Peyer's patch (tissue), 4 donors: ENCODE data around the gene CTNNA1. TPM values are rescaled to one million over a fixed set of nuclear protein-coding genes. Genes with fewer than 3 reads are reported as not detected.

ENCODE experiments used
- DNase-seq, 3 donors: peaks; one replicate each; pipeline ENCODE4 v3.0.0-alpha.2; 2017 to 2019
- H3K27ac ChIP-seq, 4 donors: fragments of 200-600 bp; sonication (generic); one replicate each; pipeline ENCODE4 v1.5.1; 2016 to 2019
- H3K27me3 ChIP-seq, 2 donors: fragments of 200-600 bp; sonication (generic); one replicate each; pipeline ENCODE4 v1.5.1; 2019
- H3K36me3 ChIP-seq, 3 donors: fragments of 200-600 bp; sonication (generic); one replicate each; pipeline ENCODE4 v1.5.1; 2016 to 2019
- H3K4me1 ChIP-seq, 4 donors: fragments of 200-600 bp; sonication (generic); one replicate each; pipeline ENCODE4 v1.5.1; 2016 to 2019
- H3K4me3 ChIP-seq, 4 donors: fragments of 200-600 bp; sonication (generic); 1 replicate in 3 of 4; 2 replicates in 1 of 4; pipeline ENCODE4 v1.5.1; 2016 to 2019; ENCODE audit warnings: mild to moderate bottlenecking in 1 of 4
- H3K9me3 ChIP-seq, 4 donors: fragments of 200-600 bp; sonication (generic); one replicate each; pipeline ENCODE4 v1.5.1; 2016 to 2019; ENCODE audit warnings: mild to moderate bottlenecking in 1 of 4
- CTCF ChIP-seq, 6 experiments: fragments of 450-650 bp in 4 of 6; fragments of 200-600 bp in 2 of 6; sonication (generic) in 1 of 6; IDR thresholded peaks; one replicate each; pipeline ENCODE4 v1.5.1; 2017 to 2019; ENCODE audit warnings: antibody characterized with exemption in 6 of 6, mild to moderate bottlenecking in 3 of 6, moderate library complexity in 1 of 6
- POLR2A ChIP-seq, 2 donors: fragments of 450-650 bp; IDR thresholded peaks; one replicate each; pipeline ENCODE4 v1.5.1; 2017; ENCODE audit warnings: antibody characterized with exemption in 2 of 2, mild to moderate bottlenecking in 2 of 2, moderate library complexity in 2 of 2
- total RNA-seq, 4 donors: library from RNA; depleted of rRNA; stranded (reverse); fragments of >200 nt; gene quantifications; one replicate each; pipeline ENCODE4 v1.1.0, GENCODE V29; 2016

CTNNA1 gene
- total RNA-seq, 4 donors from 2014 or later = 351 to 516 (median 369) TPM

DNA sequence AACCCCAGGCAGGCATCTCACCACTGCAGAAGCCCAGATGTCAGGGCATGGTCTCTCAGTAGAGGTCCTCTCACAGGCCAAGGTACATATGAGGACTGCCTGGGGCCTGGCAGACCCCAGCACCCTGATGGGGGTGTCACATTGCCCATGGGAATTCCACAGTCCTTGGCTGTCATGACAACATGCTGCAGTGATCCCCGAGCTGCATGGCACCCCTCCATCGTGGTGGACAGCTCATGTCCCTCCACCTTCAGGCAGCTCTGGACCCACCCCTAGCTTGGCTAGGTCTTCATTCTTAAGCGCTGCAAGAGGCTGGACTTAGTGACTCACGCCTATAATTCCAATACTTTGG is 196.0 kb downstream of the CTNNA1 start:
- Histone ChIP-seq H3K4me3 (no peak overlapping the region), H3K27me3 (no peaks in the 10 kb centered on the region), H3K9me3 (no peaks in the 10 kb centered on the region), H3K36me3 (peaks cover 0 to 9% (median 0%) of the 10 kb centered on the region in 3 donors), H3K4me1 (peaks cover 0 to 23% (median 9%) of the 10 kb centered on the region in 4 donors), H3K27ac (no peak overlapping the region)
- TF ChIP-seq CTCF (IDR thresholded peaks at IDR 0.05) = no peak
- DNase-seq = no peak

DNA sequence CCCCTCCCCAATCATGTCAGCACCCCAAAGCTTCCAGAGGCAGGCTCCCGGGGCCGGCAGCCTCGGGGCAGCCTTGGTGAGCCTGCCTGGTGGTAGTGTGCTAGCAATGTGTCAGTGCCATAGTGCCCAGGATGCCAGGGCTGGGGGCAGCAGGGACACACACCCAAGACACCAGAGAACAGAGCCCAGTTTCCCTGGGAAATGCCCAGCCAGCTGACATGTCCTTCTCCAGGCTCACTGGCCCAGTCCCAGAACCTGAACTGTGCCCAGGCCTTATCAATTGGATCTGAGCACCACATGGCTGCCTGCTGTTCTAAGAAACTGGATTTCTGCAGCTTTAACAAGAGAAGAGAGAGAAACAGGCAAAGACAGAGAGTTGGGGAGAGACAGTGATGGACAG is 196.8 kb downstream of the CTNNA1 start:
- Histone ChIP-seq H3K36me3 (peaks cover 0 to 9% (median 0%) of the 10 kb centered on the region in 3 donors), H3K9me3 (no peaks in the 10 kb centered on the region), H3K27me3 (no peaks in the 10 kb centered on the region), H3K4me3 (no peak overlapping the region), H3K27ac (no peak overlapping the region), H3K4me1 (peaks cover 0 to 31% (median 9%) of the 10 kb centered on the region in 4 donors)
- no peak for TF ChIP-seq POLR2A (IDR thresholded peaks at IDR 0.05)
- TF ChIP-seq CTCF (IDR thresholded peaks at IDR 0.05) = no peak
- peak in 1 of 3 donors; percentile 11 for DNase-seq

- TF ChIP-seq CTCF (IDR thresholded peaks at IDR 0.05) (no peak), POLR2A (IDR thresholded peaks at IDR 0.05) (no peak)
- Histone ChIP-seq H3K4me3 (no peak overlapping the region), H3K9me3 (no peaks in the 10 kb centered on the region), H3K27ac (no peak overlapping the region), H3K4me1 (peaks cover 0 to 36% (median 9%) of the 10 kb centered on the region in 4 donors), H3K27me3 (no peaks in the 10 kb centered on the region), H3K36me3 (peaks cover 0 to 9% (median 0%) of the 10 kb centered on the region in 3 donors)
- DNase-seq = peak in 1 of 3 donors; percentile 16
These were observed 197.3 kb downstream of the CTNNA1 start for GRCh38 chr5:138950421-138951031.

DNA sequence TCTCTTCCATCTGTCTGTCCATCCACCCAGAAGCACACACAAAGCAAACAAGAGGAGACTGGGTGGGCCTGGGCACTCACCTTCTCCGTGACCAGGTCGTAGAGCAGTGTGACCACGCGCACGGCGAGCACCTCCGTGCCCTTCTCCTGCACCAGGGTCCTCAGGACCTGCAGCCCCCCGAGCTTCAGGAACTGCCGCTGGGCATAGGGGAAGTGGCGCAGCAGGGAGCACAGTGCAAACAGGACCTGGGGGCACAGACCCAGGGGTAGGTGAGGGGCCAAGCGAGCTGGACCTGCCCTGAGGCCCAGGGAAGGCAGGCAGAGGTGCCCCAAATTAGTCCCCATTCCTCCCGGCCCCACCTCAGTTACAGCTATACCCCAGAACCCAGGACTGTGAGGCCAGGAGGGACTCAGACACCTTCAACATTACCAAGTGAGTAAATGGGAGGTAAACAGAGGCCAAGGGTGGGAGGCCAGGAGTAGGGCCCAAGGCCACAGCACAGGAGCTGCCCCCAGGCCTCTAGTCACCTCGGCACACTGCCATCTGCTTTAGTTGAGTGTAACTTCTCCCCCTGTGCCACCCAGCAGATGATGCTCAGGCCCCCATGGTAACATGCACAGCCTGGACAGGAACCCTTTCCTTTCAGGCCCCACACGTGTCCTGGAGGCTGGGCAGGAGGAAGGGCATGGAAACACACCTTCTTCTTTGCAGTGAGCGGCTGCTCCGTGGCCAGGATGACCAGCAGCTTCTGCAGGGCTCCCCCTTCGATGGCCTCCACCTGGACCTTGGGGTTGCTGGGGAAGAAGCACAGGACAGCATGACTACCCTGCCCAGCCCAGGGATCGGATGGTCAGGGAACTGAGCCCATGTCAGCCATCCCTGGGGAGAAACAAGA is 198.1 kb downstream of the CTNNA1 start:
- peak in 1 of 3 donors; percentile 25 for DNase-seq
- Histone ChIP-seq H3K27me3 (no peaks in the 10 kb centered on the region), H3K4me1 (peaks cover 0 to 39% (median 9%) of the 10 kb centered on the region in 4 donors), H3K9me3 (no peaks in the 10 kb centered on the region), H3K27ac (no peak overlapping the region), H3K36me3 (peaks cover 0 to 9% (median 0%) of the 10 kb centered on the region in 3 donors), H3K4me3 (no peak overlapping the region)
- TF ChIP-seq POLR2A (IDR thresholded peaks at IDR 0.05) (no peak), CTCF (IDR thresholded peaks at IDR 0.05) (no peak)

DNA sequence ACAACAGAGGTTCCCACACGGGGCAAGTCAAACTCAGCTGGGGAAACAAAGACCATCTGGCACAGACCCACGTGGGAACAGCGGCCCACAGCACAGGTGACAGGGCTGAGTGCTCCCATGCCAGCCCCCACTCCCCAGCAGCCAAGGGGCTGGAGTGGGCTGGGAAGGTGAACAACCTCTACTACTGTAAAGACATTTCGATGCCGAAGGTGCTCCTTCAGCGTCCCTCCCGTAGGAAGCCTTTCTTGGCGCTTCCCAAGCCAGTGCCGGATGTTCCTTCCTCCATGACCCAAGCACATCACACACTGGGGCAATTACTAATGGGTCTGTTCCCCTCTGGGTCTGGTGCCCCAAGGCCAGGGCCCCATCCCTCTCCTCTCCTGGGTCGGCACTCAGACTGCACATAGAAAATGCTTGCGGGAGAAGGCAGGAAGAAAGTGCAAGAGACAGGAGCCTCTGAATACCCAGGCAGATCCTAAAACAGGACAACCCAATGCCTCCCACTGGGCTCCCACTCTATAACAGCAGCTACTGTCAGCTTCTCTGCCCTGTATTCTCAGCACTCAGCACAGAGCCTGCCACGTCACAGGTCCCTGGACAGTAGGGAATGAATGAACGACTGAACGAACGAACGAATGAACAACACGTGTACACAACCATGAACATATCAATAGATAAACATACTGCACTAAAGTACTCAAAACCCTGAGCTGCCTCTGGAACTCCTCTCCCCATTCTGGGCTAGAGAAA is 198.9 kb downstream of the CTNNA1 start:
- peaks cover 0 to 3% (median 0%) of the 10 kb centered on the region in 3 donors for H3K36me3 ChIP-seq
- H3K9me3 ChIP-seq = no peaks in the 10 kb centered on the region
- peak in 1 of 3 donors; percentile 28 for DNase-seq
- TF ChIP-seq CTCF (IDR thresholded peaks at IDR 0.05) = no peak
- TF ChIP-seq POLR2A (IDR thresholded peaks at IDR 0.05) = no peak
- H3K27ac ChIP-seq = no peak overlapping the region
- H3K4me3 ChIP-seq = no peak overlapping the region
- peaks cover 0 to 39% (median 9%) of the 10 kb centered on the region in 4 donors for H3K4me1 ChIP-seq
- no peaks in the 10 kb centered on the region for H3K27me3 ChIP-seq
